OCI-LY7 (cell line): ENCODE results near the gene DCAKD.

Experiments
- CTCF ChIP-seq: fragments of 200-600 bp; sonication (generic); conservative IDR thresholded peaks from 2 replicates; pipeline ENCODE4 v1.5.1; 2014; ENCODE audit warnings: mild to moderate bottlenecking, antibody characterized with exemption, low read length, moderate library complexity, mixed read lengths
- EZH2phosphoT487 ChIP-seq: fragments of 200-600 bp; sonication (generic); IDR thresholded peaks from 2 replicates; pipeline ENCODE4 v1.6.1; 2018; ENCODE audit warnings: low read depth, borderline replicate concordance, mild to moderate bottlenecking, mixed run types, antibody characterized with exemption, low read length, moderate library complexity, mixed read lengths

- TF ChIP-seq CTCF (no peak), EZH2phosphoT487 (no peak)
Observed at GRCh38 chr17:45061606-45062205, 10.3 kb upstream of the DCAKD start.
